MM.1S (cell line): Measurements from ENCODE around the gene C2.

ENCODE experiments used
- DNase-seq: peaks from one replicate; pipeline ENCODE4 v3.0.0-alpha.2; 2015
- H2AFZ ChIP-seq: fragments of 300-600 bp; sonication (generic); 2 replicates; pipeline ENCODE4 v1.6.0; 2016; ENCODE audit warnings: antibody characterized with exemption, low read length
- H3F3A ChIP-seq: fragments of 300-600 bp; sonication (generic); 2 replicates; pipeline ENCODE4 v1.6.1; 2016; ENCODE audit warnings: mild to moderate bottlenecking, antibody characterized with exemption, low read length, moderate library complexity, mixed read lengths; ENCODE audit not compliant: insufficient read depth
- H3K27ac ChIP-seq: fragments of 300-600 bp; sonication (generic); 2 replicates; pipeline ENCODE4 v1.5.1; 2016; ENCODE audit warnings: mild to moderate bottlenecking, low read length
- H3K27me3 ChIP-seq: fragments of 300-600 bp; sonication (generic); replicated peaks from 2 replicates; pipeline ENCODE4 v1.6.0; 2016; ENCODE audit warnings: low read length; ENCODE audit not compliant: insufficient read depth
- H3K36me3 ChIP-seq: fragments of 300-600 bp; sonication (generic); replicated peaks from 2 replicates; pipeline ENCODE4 v1.6.1; 2016; ENCODE audit warnings: mild to moderate bottlenecking, low read length, mixed read lengths; ENCODE audit not compliant: insufficient read depth
- H3K4me1 ChIP-seq: fragments of 300-600 bp; sonication (generic); 2 replicates; pipeline ENCODE4 v1.6.1; 2016; ENCODE audit warnings: low read length, mixed read lengths
- H3K4me2 ChIP-seq: fragments of 300-600 bp; sonication (generic); 2 replicates; pipeline ENCODE4 v1.6.0; 2016; ENCODE audit warnings: low read depth, low read length
- H3K4me3 ChIP-seq: fragments of 300-600 bp; sonication (generic); 2 replicates; pipeline ENCODE4 v1.5.1; 2016; ENCODE audit warnings: low read length, mixed read lengths
- H3K79me2 ChIP-seq: fragments of 300-600 bp; sonication (generic); 2 replicates; pipeline ENCODE4 v1.6.1; 2016; ENCODE audit warnings: mixed run types, low read length, mixed read lengths
- H3K9ac ChIP-seq: fragments of 300-600 bp; sonication (generic); 2 replicates; pipeline ENCODE4 v1.6.1; 2016; ENCODE audit warnings: low read length, mixed read lengths
- H3K9me2 ChIP-seq: fragments of 300-600 bp; sonication (generic); replicated peaks from 2 replicates; pipeline ENCODE4 v1.6.1; 2016; ENCODE audit warnings: mild to moderate bottlenecking, low read length, mixed read lengths; ENCODE audit not compliant: insufficient read depth
- H3K9me3 ChIP-seq: fragments of 300-600 bp; sonication (generic); replicated peaks from 2 replicates; pipeline ENCODE4 v1.6.1; 2016; ENCODE audit warnings: mild to moderate bottlenecking, low read length, mixed read lengths; ENCODE audit not compliant: insufficient read depth
- H4K20me1 ChIP-seq: fragments of 300-600 bp; sonication (generic); 2 replicates; pipeline ENCODE4 v1.6.1; 2016; ENCODE audit warnings: mild to moderate bottlenecking, low read length, moderate library complexity, mixed read lengths; ENCODE audit not compliant: insufficient read depth
- CTCF ChIP-seq: fragments of 300-600 bp; sonication (generic); IDR thresholded peaks from 2 replicates; pipeline ENCODE4 v1.5.1; 2016; ENCODE audit warnings: antibody characterized with exemption, low read length, mixed read lengths
- EZH2 ChIP-seq: fragments of 300-600 bp; sonication (generic); optimal IDR thresholded peaks from 2 replicates; pipeline ENCODE3; 2017; ENCODE audit warnings: low read depth, mild to moderate bottlenecking, antibody characterized with exemption, low read length, mixed read lengths
- EZH2phosphoT487 ChIP-seq: fragments of 300-600 bp; sonication (generic); IDR thresholded peaks from 2 replicates; pipeline ENCODE4 v1.6.1; 2018; ENCODE audit warnings: antibody characterized with exemption, low read length

Gene C2

GRCh38 chr6:31882344-31882743, 45.2 kb upstream of the C2 start:
- Histone ChIP-seq H3K36me3 (no peaks in the 10 kb centered on the region), H3K4me3 (no peak overlapping the region), H3K4me2 (no peak overlapping the region), H3F3A (no peaks in the 10 kb centered on the region), H3K27me3 (no peaks in the 10 kb centered on the region), H3K27ac (no peak overlapping the region), H2AFZ (no peak overlapping the region), H3K4me1 (no peaks in the 10 kb centered on the region), H3K79me2 (no peaks in the 10 kb centered on the region), H3K9ac (no peak overlapping the region), H4K20me1 (no peaks in the 10 kb centered on the region), H3K9me3 (no peaks in the 10 kb centered on the region), H3K9me2 (no peaks in the 10 kb centered on the region)
- TF ChIP-seq EZH2: no peak
- TF ChIP-seq CTCF: no peak
- no peak for TF ChIP-seq EZH2phosphoT487
- DNase-seq: no peak

- H3K4me3 ChIP-seq: no peak overlapping the region
- no peaks in the 10 kb centered on the region for H4K20me1 ChIP-seq
- H3K27ac ChIP-seq: no peak overlapping the region
- DNase-seq: no peak
- no peak overlapping the region for H2AFZ ChIP-seq
- no peak overlapping the region for H3K9ac ChIP-seq
- H3K9me3 ChIP-seq: no peaks in the 10 kb centered on the region
- H3K4me2 ChIP-seq: no peak overlapping the region
- H3K27me3 ChIP-seq: no peaks in the 10 kb centered on the region
- no peaks in the 10 kb centered on the region for H3K4me1 ChIP-seq
- TF ChIP-seq CTCF (no peak), EZH2 (no peak), EZH2phosphoT487 (no peak)
- H3K9me2 ChIP-seq: no peaks in the 10 kb centered on the region
- H3F3A ChIP-seq: no peaks in the 10 kb centered on the region
- H3K36me3 ChIP-seq: no peaks in the 10 kb centered on the region; the same call in 1 of the 2 replicates
- H3K79me2 ChIP-seq: no peaks in the 10 kb centered on the region
These were observed 43.8 kb upstream of the C2 start for GRCh38 chr6:31883676-31884075.

GRCh38 chr6:31884528-31885035, 42.9 kb upstream of the C2 start:
- TF ChIP-seq CTCF (no peak), EZH2 (no peak), EZH2phosphoT487 (no peak)
- no peaks in the 10 kb centered on the region for H3K27me3 ChIP-seq
- H4K20me1 ChIP-seq: no peaks in the 10 kb centered on the region
- no peak overlapping the region for H2AFZ ChIP-seq
- H3K4me2 ChIP-seq: no peak overlapping the region
- no peaks in the 10 kb centered on the region for H3K9me2 ChIP-seq
- no peaks in the 10 kb centered on the region for H3K79me2 ChIP-seq
- no peak for DNase-seq
- H3K9ac ChIP-seq: no peak overlapping the region
- no peaks in the 10 kb centered on the region; the same call in 1 of the 2 replicates for H3K36me3 ChIP-seq
- H3K4me1 ChIP-seq: no peaks in the 10 kb centered on the region
- H3K9me3 ChIP-seq: no peaks in the 10 kb centered on the region
- H3K4me3 ChIP-seq: no peak overlapping the region
- no peak overlapping the region for H3K27ac ChIP-seq
- H3F3A ChIP-seq: no peaks in the 10 kb centered on the region
